Aorta (tissue), 5 donors: ENCODE measurements around the gene FAM216A. TPM values are rescaled to one million over a fixed set of nuclear protein-coding genes. Genes with fewer than 3 reads are reported as not detected.
"Not testable (repeated sequence)": the region's sequence is repeated elsewhere in the genome, so short reads cannot be mapped to it uniquely, and the experiment has no call there.

Experiments used
- ATAC-seq: fragments of 200-7000 bp; cut with Tn5 transposase; one replicate; pipeline ENCODE4 v1.9.1; 2022; ENCODE audit warnings: moderate library complexity; ENCODE audit not compliant: low FRiP score
- DNase-seq, 2 donors: peaks; one replicate each; pipeline ENCODE4 v3.0.0-alpha.2; 2020
- H3K27ac ChIP-seq, 2 donors: one replicate each; pipeline ENCODE4 v1.5.1; 2013; ENCODE audit warnings: low read length in 2 of 2, mild to moderate bottlenecking in 2 of 2, moderate library complexity in 2 of 2, control low read depth in 1 of 2, inconsistent platforms in 1 of 2, low read depth in 1 of 2
- H3K27me3 ChIP-seq, 2 donors: one replicate each; pipeline ENCODE4 v1.6.1; 2013; ENCODE audit warnings: control low read depth in 1 of 2, low read length in 1 of 2, mild to moderate bottlenecking in 1 of 2, moderate library complexity in 1 of 2; ENCODE audit not compliant: insufficient read depth in 2 of 2, control insufficient read depth in 1 of 2
- H3K36me3 ChIP-seq, 2 donors: one replicate each; pipeline ENCODE4 v1.6.1; 2013; ENCODE audit warnings: control low read depth in 1 of 2, low read length in 1 of 2, mild to moderate bottlenecking in 1 of 2; ENCODE audit not compliant: insufficient read depth in 2 of 2, control insufficient read depth in 1 of 2
- H3K4me1 ChIP-seq, 2 donors: one replicate each; pipeline ENCODE4 v1.6.1; 2013; ENCODE audit warnings: low read length in 2 of 2, control low read depth in 1 of 2, mild to moderate bottlenecking in 1 of 2, moderate library complexity in 1 of 2; ENCODE audit not compliant: insufficient read depth in 2 of 2, control insufficient read depth in 1 of 2
- H3K4me3 ChIP-seq, 2 donors: one replicate each; pipeline ENCODE4 v1.5.1; 2013; ENCODE audit warnings: low read length in 2 of 2, control low read depth in 1 of 2, mild to moderate bottlenecking in 1 of 2
- H3K9me3 ChIP-seq: one replicate; pipeline ENCODE4 v1.6.1; 2013; ENCODE audit warnings: mild to moderate bottlenecking, low read length; ENCODE audit not compliant: control insufficient read depth
- WGBS, 2 donors: extraction: QIAGEN DNeasy Blood & Tissue Kit; methylation state at CpG; one replicate each; pipeline ENCODE4 v1.1.7; 2013; 5-methylcytosine and 5-hydroxymethylcytosine counted together
- intact Hi-C, 2 donors: fragments of 100-400 bp; cut with DNase I; formaldehyde crosslinking; loops; one replicate each; pipeline versions ENCODE4 v1.14.2 to v1.15.0; 2022
- polyA plus RNA-seq, 2 donors: library from polyadenylated mRNA; stranded (reverse); fragments of 200-250 nt; gene quantifications; one replicate each; pipeline ENCODE4 v1.2.3, GENCODE V29; 2013
- total RNA-seq, 2 donors: library from RNA; stranded (reverse); fragmentation: NEBNext Ultra II Directional; extraction: Animal tissue kit (Norgen Biotek cat#: 25700); gene quantifications; one replicate each; pipeline ENCODE4 v1.2.1, GENCODE V29; 2021
- donor health status: healthy with polysubstance abuse.
- donor health status: Bipolar disorder and iron deficiency.
- donor health status: DM: no; HTN: no; CAD: no.
- donor health status: DM: no; HTN: no; CAD: no.
- donor health status: DM: yes; HTN: yes; CAD: no.

The FAM216A gene
- total and polyA plus RNA-seq, 4 donors: 6.6 to 11.9 (median 7.6) TPM

DNA sequence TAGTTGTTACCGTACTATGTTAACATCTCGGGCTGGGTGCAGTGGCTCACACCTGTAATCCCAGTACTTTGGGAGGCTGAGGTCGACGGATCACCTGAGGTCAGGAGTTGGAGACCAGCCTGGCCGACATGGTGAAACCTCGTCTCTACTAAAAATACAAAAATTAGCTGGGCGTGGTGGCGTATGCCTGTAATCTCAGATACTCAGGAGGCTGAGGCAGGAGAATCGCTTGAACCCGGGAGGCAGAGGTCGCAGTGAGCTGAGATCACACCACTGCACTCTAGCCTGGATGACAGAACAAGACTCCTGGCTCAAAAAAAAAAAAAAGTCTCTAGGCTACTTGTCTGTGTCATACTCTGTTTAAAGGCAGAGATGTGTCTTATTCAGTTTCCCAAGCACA lies 2.9 kb upstream of the FAM216A start:
- not testable (repeated sequence) for H3K4me1 ChIP-seq, ATAC-seq, H3K27me3 ChIP-seq, H3K4me3 ChIP-seq, H3K9me3 ChIP-seq, H3K36me3 ChIP-seq, DNase-seq, H3K27ac ChIP-seq
- intact Hi-C loops: loop anchor here (5.0 kb wide), 2 partner anchors 37 to 137 kb away; partner anchors contain the start of genes RAD9B (in 1 of the 2) and VPS29 (in 1 of the 2)
- WGBS, 2 donors: 90 to 91% methylated on average over 11 of the region's 11 CpGs

GRCh38 chr12:110466791-110467190 lies 1.9 kb upstream of the FAM216A start:
- no peak for ATAC-seq
- Histone ChIP-seq H3K4me3 (no peak overlapping the region), H3K27ac (no peak overlapping the region), H3K36me3 (peaks cover 0 to 4% of the 10 kb centered on the region in 2 donors), H3K4me1 (no peaks in the 10 kb centered on the region), H3K27me3 (no peaks in the 10 kb centered on the region), H3K9me3 (no peaks in the 10 kb centered on the region)
- DNase-seq: no peak
- intact Hi-C loops: loop anchor here (5.0 kb wide), 2 partner anchors 36 to 136 kb away; partner anchors contain the start of genes RAD9B (in 1 of the 2) and VPS29 (in 1 of the 2)
- 74 to 76% methylated on average over 5 of the region's 5 CpGs for whole genome bisulfite sequencing, 2 donors

GRCh38 chr12:110467847-110468213 lies 815 bp upstream of the FAM216A start:
- intact Hi-C loops: loop anchor here (2.0 to 5.0 kb wide), 3 partner anchors 34 to 134 kb away; partner anchors contain the start of genes RAD9B (in 2 of the 2) and VPS29 (in 2 of the 2)
- ATAC-seq (no peak), DNase-seq (no peak)
- no peaks in the 10 kb centered on the region for H3K4me1 ChIP-seq
- peak overlapping the region; percentile 66 to 86 for H3K4me3 ChIP-seq
- peak overlapping the region in 1 of 2 donors; percentile 66 for H3K27ac ChIP-seq
- no peaks in the 10 kb centered on the region for H3K9me3 ChIP-seq
- H3K36me3 ChIP-seq: no peaks in the 10 kb centered on the region
- 0% methylated on average over 15 of the region's 15 CpGs for WGBS, 2 donors
- H3K27me3 ChIP-seq: no peaks in the 10 kb centered on the region

- H3K36me3 ChIP-seq: peaks cover 0 to 1% of the 10 kb centered on the region in 2 donors
- no peak for DNase-seq
- ATAC-seq: no peak
- intact Hi-C loops: no loop called here
- H3K27ac ChIP-seq: no peak overlapping the region
- H3K4me3 ChIP-seq: no peak overlapping the region
- H3K27me3 ChIP-seq: no peaks in the 10 kb centered on the region
- H3K9me3 ChIP-seq: no peaks in the 10 kb centered on the region
- WGBS, 2 donors: 94 to 96% methylated on average over 7 of the region's 7 CpGs
- H3K4me1 ChIP-seq: no peaks in the 10 kb centered on the region
Measured at GRCh38 chr12:110475426-110475825, 6.8 kb downstream of the FAM216A start.

- 47 to 54% methylated on average over 4 of the region's 4 CpGs for WGBS, 2 donors
- Histone ChIP-seq H3K4me1 (peaks cover 0 to 6% of the 10 kb centered on the region in 2 donors), H3K4me3 (no peak overlapping the region), H3K27me3 (no peaks in the 10 kb centered on the region), H3K27ac (no peak overlapping the region), H3K9me3 (no peaks in the 10 kb centered on the region), H3K36me3 (no peaks in the 10 kb centered on the region)
- DNase-seq: no peak
- ATAC-seq: no peak
- intact Hi-C loops: no loop called here
Measured at GRCh38 chr12:110498984-110499706, 30.5 kb downstream of the FAM216A start.

- Histone ChIP-seq H3K36me3 (no peaks in the 10 kb centered on the region), H3K27me3 (no peaks in the 10 kb centered on the region), H3K4me1 (peaks cover 0 to 6% of the 10 kb centered on the region in 2 donors), H3K4me3 (peak overlapping the region; percentile 73 to 85), H3K27ac (peak overlapping the region; percentile 69 to 87), H3K9me3 (no peaks in the 10 kb centered on the region)
- intact Hi-C loops: loop anchor here (5.0 kb wide), 2 partner anchors 34 to 81 kb away; partner anchors contain the start of genes FAM216A (in 1 of the 2), GPN3 (in 1 of the 2) and PPTC7 (in 1 of the 2)
- 0% methylated on average over 17 of the region's 17 CpGs for WGBS, 2 donors
- DNase-seq: peak in 1 of 2 donors; percentile 46
- no peak for ATAC-seq
Measured at GRCh38 chr12:110501399-110501751, 32.7 kb downstream of the FAM216A start.

DNA sequence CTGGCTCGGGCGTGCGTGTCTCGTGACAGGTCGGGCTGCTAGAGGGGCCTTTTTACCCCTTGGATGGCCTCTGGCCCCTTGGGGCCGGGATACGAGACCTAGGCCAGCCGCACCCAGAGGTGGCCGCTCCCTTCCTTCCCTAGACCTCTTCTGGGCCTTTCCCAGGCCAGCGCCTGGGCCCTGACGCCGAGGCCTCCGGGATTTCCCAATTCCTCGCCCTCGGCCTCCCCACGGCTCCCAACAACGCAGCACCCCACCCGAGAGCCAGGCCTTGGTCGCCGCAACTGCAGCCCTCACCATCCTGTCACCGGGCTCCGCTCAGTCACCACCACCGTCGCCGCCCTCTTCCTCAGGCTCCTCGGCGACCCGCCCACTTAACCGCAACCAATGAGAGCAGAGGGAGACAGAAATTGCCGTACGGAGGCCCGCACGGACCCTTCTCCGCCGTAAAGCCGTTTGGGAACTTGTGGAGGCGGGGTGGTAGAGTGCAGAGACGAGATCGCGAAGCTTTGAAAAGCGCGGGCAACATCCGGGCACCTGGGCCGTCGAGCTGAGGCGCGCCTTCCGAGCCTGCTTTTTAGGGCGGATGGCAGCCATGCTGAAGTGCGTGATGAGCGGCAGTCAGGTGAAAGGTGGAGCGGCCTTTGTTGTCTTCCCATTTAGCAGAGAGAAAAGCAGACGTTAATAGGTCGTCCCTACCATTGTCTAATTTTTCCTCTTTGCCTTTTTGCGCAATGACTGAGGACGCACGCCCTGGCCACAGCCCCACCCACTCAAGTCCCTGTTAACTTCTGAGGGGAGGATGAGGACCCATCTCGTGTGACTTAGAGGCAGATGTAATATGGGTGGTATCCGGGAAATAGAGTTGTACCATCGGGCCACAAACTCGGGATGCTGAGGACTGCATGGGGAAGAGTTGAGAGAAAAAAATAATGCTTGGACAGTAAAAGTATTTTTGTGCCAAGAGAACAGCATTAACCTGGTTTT lies 33.4 kb downstream of the FAM216A start, which contains the start of the genes RAD9B and VPS29:
TSS of gene RAD9B (plus strand) at position 580 of the 987 bp plus-strand sequence. CDS start at position 587, 7 bp downstream.
TSS of gene VPS29 (minus strand) at position 360 of the 987 bp plus-strand sequence. CDS start at position 300, 60 bp downstream.
- DNase-seq: peak; percentile 99
- no peaks in the 10 kb centered on the region for H3K36me3 ChIP-seq
- no peaks in the 10 kb centered on the region for H3K27me3 ChIP-seq
- intact Hi-C loops: loop anchor here (2.0 to 5.0 kb wide), 3 partner anchors 33 to 80 kb away; partner anchors contain the start of genes FAM216A (in 2 of the 2), GPN3 (in 2 of the 2) and PPTC7 (in 1 of the 2)
- H3K9me3 ChIP-seq: no peaks in the 10 kb centered on the region
- 8% methylated on average over 59 to 61 of the region's 61 CpGs for WGBS, 2 donors
- H3K4me1 ChIP-seq: peaks cover 0 to 6% of the 10 kb centered on the region in 2 donors
- peak within 1 kb of the TSS; percentile 73 to 85 for H3K4me3 ChIP-seq
- peak; percentile 99 for ATAC-seq
- H3K27ac ChIP-seq: peak within 1 kb of the TSS; percentile 69 to 87

DNA sequence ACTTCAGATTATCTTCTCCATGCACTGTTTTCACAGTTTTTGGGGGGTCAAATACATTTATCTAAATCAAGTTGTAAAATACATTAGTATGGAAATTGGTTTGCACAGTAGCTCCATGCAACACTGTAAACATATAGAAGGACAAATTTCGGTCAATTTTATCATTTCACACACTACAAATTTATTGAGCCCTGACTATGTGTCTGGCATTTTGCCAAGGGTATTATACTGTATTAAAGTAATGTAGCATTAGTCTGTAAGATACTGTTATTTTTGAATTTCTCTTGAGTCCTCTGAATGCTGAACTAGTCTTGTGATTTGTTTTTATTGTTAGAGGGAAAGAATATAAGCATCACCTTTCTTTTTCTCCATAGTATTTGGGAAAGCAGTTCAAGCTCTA lies 34.8 kb downstream of the FAM216A start:
- H3K36me3 ChIP-seq: no peaks in the 10 kb centered on the region
- no peaks in the 10 kb centered on the region for H3K9me3 ChIP-seq

More for the DNA sequence above, 34.8 kb downstream of the FAM216A start:
- ATAC-seq: no peak
- 42 to 65% methylated on average over 1 of the region's 1 CpG for WGBS, 2 donors
- Histone ChIP-seq H3K4me1 (peaks cover 0 to 6% of the 10 kb centered on the region in 2 donors), H3K27ac (no peak overlapping the region), H3K4me3 (no peak overlapping the region), H3K27me3 (no peaks in the 10 kb centered on the region)
- intact Hi-C loops: loop anchor here (2.0 to 5.0 kb wide), 3 partner anchors 35 to 79 kb away; partner anchors contain the start of genes FAM216A (in 2 of the 2), GPN3 (in 2 of the 2) and PPTC7 (in 1 of the 2)
- DNase-seq: no peak
